PFSK-1 (cell line): ENCODE data around the gene KIF13A.

Experiments
- FOXP2 ChIP-seq: optimal IDR thresholded peaks from 2 replicates; pipeline ENCODE3; 2011; ENCODE audit warnings: borderline replicate concordance, control low read depth, inconsistent platforms; ENCODE audit not compliant: insufficient read depth; ENCODE audit errors: extremely low read length, extremely low read depth
- POLR2AphosphoS5 ChIP-seq: IDR thresholded peaks from 2 replicates; pipeline ENCODE4 v1.6.1; 2012; ENCODE audit warnings: low read depth, mild to moderate bottlenecking, control low read depth, low read length, moderate library complexity
- REST ChIP-seq, 2 experiments: IDR thresholded peaks; 2 replicates each; pipeline versions ENCODE4 v1.6.1 to v1.8.0; 2011 to 2012; ENCODE audit warnings: low read depth in 2 of 2, low read length in 2 of 2, control low read depth in 1 of 2, inconsistent platforms in 1 of 2, mild to moderate bottlenecking in 1 of 2, moderate library complexity in 1 of 2; ENCODE audit not compliant: insufficient read depth in 1 of 2
- SIN3A ChIP-seq: IDR thresholded peaks from 2 replicates; pipeline ENCODE4 v1.6.1; 2012; ENCODE audit warnings: mild to moderate bottlenecking, low read length, moderate library complexity, borderline replicate concordance; ENCODE audit not compliant: insufficient read depth
- TAF1 ChIP-seq: IDR thresholded peaks from 2 replicates; pipeline ENCODE4 v1.6.1; 2012; ENCODE audit warnings: low read length, control low read depth, borderline replicate concordance; ENCODE audit not compliant: insufficient read depth

Gene KIF13A

GRCh38 chr6:17803409-17803808 lies 184.0 kb downstream of the KIF13A start:
- TF ChIP-seq POLR2AphosphoS5, result no peak
- TF ChIP-seq FOXP2, result no peak
- no peak for TF ChIP-seq REST (IDR thresholded peaks at IDR 0.05; ENCODE audit: insufficient read depth in 1 of 2, low read depth in 2 of 2, low read length in 2 of 2)
- TF ChIP-seq SIN3A, result no peak

- TF ChIP-seq REST (IDR thresholded peaks at IDR 0.05; ENCODE audit: insufficient read depth in 1 of 2, low read depth in 2 of 2, low read length in 2 of 2), result no peak
These were observed 188.8 kb downstream of the KIF13A start for GRCh38 chr6:17798477-17799154.

GRCh38 chr6:17790489-17790888 lies 196.9 kb downstream of the KIF13A start:
- TF ChIP-seq POLR2AphosphoS5 (no peak), FOXP2 (no peak), SIN3A (no peak), TAF1 (no peak), REST (IDR thresholded peaks at IDR 0.05; ENCODE audit: insufficient read depth in 1 of 2, low read depth in 2 of 2, low read length in 2 of 2) (no peak)

GRCh38 chr6:17785094-17785787 lies 202.2 kb downstream of the KIF13A start:
- TF ChIP-seq SIN3A, result no peak
- TF ChIP-seq TAF1, result no peak
- no peak for TF ChIP-seq POLR2AphosphoS5
- no peak for TF ChIP-seq REST (IDR thresholded peaks at IDR 0.05; ENCODE audit: insufficient read depth in 1 of 2, low read depth in 2 of 2, low read length in 2 of 2)
- TF ChIP-seq FOXP2, result no peak
